Testis (tissue), 3 donors: ENCODE results near the gene SHLD1. TPM values are rescaled to one million over a fixed set of nuclear protein-coding genes. Genes with fewer than 3 reads are reported as not detected.

Source experiments
- DNase-seq: peaks from one replicate; pipeline ENCODE4 v3.0.0-alpha.2; 2019
- H3K27ac ChIP-seq, 2 donors: fragments of 200-600 bp; sonication (generic); one replicate each; pipeline ENCODE4 v1.5.1; 2019
- H3K27me3 ChIP-seq: fragments of 200-600 bp; sonication (generic); one replicate; pipeline ENCODE4 v1.5.1; 2019
- H3K36me3 ChIP-seq: fragments of 200-600 bp; sonication (generic); one replicate; pipeline ENCODE4 v1.5.1; 2017; ENCODE audit warnings: low read depth; ENCODE audit errors: missing control alignments
- H3K4me1 ChIP-seq: fragments of 200-600 bp; sonication (generic); one replicate; pipeline ENCODE4 v1.5.1; 2019
- H3K4me3 ChIP-seq, 2 donors: fragments of 200-600 bp; sonication (generic); one replicate each; pipeline ENCODE4 v1.5.1; 2017 to 2019
- H3K9me3 ChIP-seq: fragments of 200-600 bp; sonication (generic); one replicate; pipeline ENCODE4 v1.5.1; 2017
- CTCF ChIP-seq, 3 experiments: fragments of 450-650 bp in 2 of 3; fragments of 200-600 bp in 1 of 3; sonication (generic) in 1 of 3; IDR thresholded peaks; one replicate each; pipeline ENCODE4 v1.5.1; 2016 to 2019; ENCODE audit warnings: antibody characterized with exemption in 3 of 3, mild to moderate bottlenecking in 2 of 3, moderate library complexity in 1 of 3
- POLR2A ChIP-seq: fragments of 450-650 bp; IDR thresholded peaks from one replicate; pipeline ENCODE4 v1.6.1; 2017; ENCODE audit warnings: antibody characterized with exemption, mild to moderate bottlenecking, moderate library complexity
- WGBS, 2 donors: methylation state at CpG; one replicate each; pipeline ENCODE4 v1.1.5; 2018; 5-methylcytosine and 5-hydroxymethylcytosine counted together
- intact Hi-C: fragments of 100-400 bp; cut with DNase I; formaldehyde crosslinking; loops from one replicate; pipeline ENCODE4 v1.15.1; 2023; ENCODE audit warnings: low total_unique reads
- polyA plus RNA-seq: library from polyadenylated mRNA; stranded (reverse); fragments of 350-450 nt; fragmentation: Illumina TruSeq; extraction: RNeasy Lipid Tissue Mini Kit (QIAGEN cat#74804); gene quantifications from one replicate; pipeline ENCODE4 v1.2.3, GENCODE V29; 2014; ENCODE audit warnings: low read depth, low replicate concordance; ENCODE audit not compliant: insufficient read depth
- total RNA-seq, 2 donors: library from RNA; depleted of rRNA; stranded (reverse); fragments of >200 nt; gene quantifications; one replicate each; pipeline ENCODE4 v1.2.3, GENCODE V29; 2016

Gene SHLD1
- total and polyA plus RNA-seq, 3 donors from 2014 or later, result 2.2 to 6.0 (median 5.4) TPM

- Histone ChIP-seq H3K9me3 (no peaks in the 10 kb centered on the region), H3K4me3 (no peak overlapping the region), H3K27ac (no peak overlapping the region), H3K4me1 (no peaks in the 10 kb centered on the region), H3K36me3 (no peaks in the 10 kb centered on the region), H3K27me3 (no peaks in the 10 kb centered on the region)
- TF ChIP-seq POLR2A, result no peak
- TF ChIP-seq CTCF (IDR thresholded peaks at IDR 0.05), result no peak
- whole genome bisulfite sequencing, 2 donors, result 56 to 65% methylated on average over 5 of the region's 5 CpGs
- no peak for DNase-seq
- intact Hi-C loops, result no loop called here
Measured at GRCh38 chr20:5881703-5882102, 131.5 kb downstream of the SHLD1 start.

- no peak for DNase-seq
- Histone ChIP-seq H3K27ac (no peak overlapping the region), H3K4me3 (no peak overlapping the region), H3K9me3 (no peaks in the 10 kb centered on the region), H3K27me3 (no peaks in the 10 kb centered on the region), H3K36me3 (no peaks in the 10 kb centered on the region), H3K4me1 (no peaks in the 10 kb centered on the region)
- intact Hi-C loops, result no loop called here
- TF ChIP-seq CTCF (IDR thresholded peaks at IDR 0.05) (no peak), POLR2A (no peak)
- 78 to 85% methylated on average over 9 of the region's 9 CpGs for WGBS, 2 donors
Measured at GRCh38 chr20:5882166-5882565, 132.0 kb downstream of the SHLD1 start.

- H3K9me3 ChIP-seq, result no peaks in the 10 kb centered on the region
- no peaks in the 10 kb centered on the region for H3K27me3 ChIP-seq
- 86 to 88% methylated on average over 8 of the region's 8 CpGs for WGBS, 2 donors
- intact Hi-C loops, result no loop called here
- no peak overlapping the region for H3K4me3 ChIP-seq
- no peak for DNase-seq
- no peaks in the 10 kb centered on the region for H3K36me3 ChIP-seq
- TF ChIP-seq POLR2A, result no peak
- no peak for TF ChIP-seq CTCF (IDR thresholded peaks at IDR 0.05)
- H3K27ac ChIP-seq, result no peak overlapping the region
- H3K4me1 ChIP-seq, result no peaks in the 10 kb centered on the region
Measured at GRCh38 chr20:5884465-5885335, 134.5 kb downstream of the SHLD1 start.

- H3K9me3 ChIP-seq, result no peaks in the 10 kb centered on the region
- no peaks in the 10 kb centered on the region for H3K27me3 ChIP-seq
- intact Hi-C loops, result no loop called here
- no peak overlapping the region for H3K4me3 ChIP-seq
- no peak overlapping the region for H3K27ac ChIP-seq
- no peaks in the 10 kb centered on the region for H3K36me3 ChIP-seq
- no peaks in the 10 kb centered on the region for H3K4me1 ChIP-seq
- TF ChIP-seq POLR2A (no peak), CTCF (IDR thresholded peaks at IDR 0.05) (no peak)
- 80 to 91% methylated on average over 6 of the region's 6 CpGs for WGBS, 2 donors
- DNase-seq, result no peak
Measured at GRCh38 chr20:5885866-5886265, 135.7 kb downstream of the SHLD1 start.

GRCh38 chr20:5886788-5887187, 136.6 kb downstream of the SHLD1 start:
- WGBS, 2 donors, result 63 to 86% methylated on average over 4 of the region's 4 CpGs
- no peak for TF ChIP-seq POLR2A
- no peak for TF ChIP-seq CTCF (IDR thresholded peaks at IDR 0.05)
- intact Hi-C loops, result no loop called here

More at GRCh38 chr20:5886788-5887187, 136.6 kb downstream of the SHLD1 start:
- no peak for DNase-seq
- no peaks in the 10 kb centered on the region for H3K9me3 ChIP-seq
- no peaks in the 10 kb centered on the region for H3K27me3 ChIP-seq
- H3K4me1 ChIP-seq, result no peaks in the 10 kb centered on the region
- no peaks in the 10 kb centered on the region for H3K36me3 ChIP-seq
- H3K4me3 ChIP-seq, result no peak overlapping the region
- no peak overlapping the region for H3K27ac ChIP-seq
